Activated naive CD8-positive, alpha-beta T cell treated with anti-CD3 and anti-CD28 coated beads, Interleukin-2, amount 50 U/mL, for 16 hours (primary cell): Measurements from ENCODE around the gene INVS.
"Not testable (repeated sequence)": the region's sequence is repeated elsewhere in the genome, so short reads cannot be mapped to it uniquely, and the experiment has no call there.

Experiments
- DNase-seq: peaks from one replicate; pipeline ENCODE4 v3.0.0-alpha.2; 2020; ENCODE audit warnings: low read depth, low spot score

The INVS gene

GRCh38 chr9:100083448-100084127 is 15.5 kb upstream of the INVS start:
- DNase-seq: no peak

GRCh38 chr9:100084128-100084453 is 15.0 kb upstream of the INVS start:
- no peak for DNase-seq

GRCh38 chr9:100084734-100085133 is 14.3 kb upstream of the INVS start:
- DNase-seq: no peak

GRCh38 chr9:100086097-100086635 is 12.9 kb upstream of the INVS start:
- no peak for DNase-seq

GRCh38 chr9:100087218-100087617 is 11.8 kb upstream of the INVS start:
- DNase-seq: no peak

GRCh38 chr9:100088202-100088601 is 10.8 kb upstream of the INVS start:
- no peak for DNase-seq

GRCh38 chr9:100090880-100091279 is 8.2 kb upstream of the INVS start:
- no peak for DNase-seq

- no peak for DNase-seq
Measured at GRCh38 chr9:100091650-100092049, 7.4 kb upstream of the INVS start.

GRCh38 chr9:100092066-100092465 is 7.0 kb upstream of the INVS start:
- DNase-seq: no peak

GRCh38 chr9:100094411-100094810 is 4.6 kb upstream of the INVS start:
- not testable (repeated sequence) for DNase-seq

- DNase-seq: no peak
Measured at GRCh38 chr9:100096378-100096916, 2.6 kb upstream of the INVS start.

- DNase-seq: no peak
Measured at GRCh38 chr9:100098046-100098886, 777 bp upstream of the INVS start.

- no peak for DNase-seq
Measured at GRCh38 chr9:100099722-100100042, 639 bp downstream of the INVS start.

GRCh38 chr9:100100146-100100667 is 1.2 kb downstream of the INVS start:
- DNase-seq: no peak

- DNase-seq: no peak
Measured at GRCh38 chr9:100101608-100102007, 2.6 kb downstream of the INVS start.

- DNase-seq: no peak
Measured at GRCh38 chr9:100104314-100104713, 5.3 kb downstream of the INVS start.

GRCh38 chr9:100105861-100106260 is 6.8 kb downstream of the INVS start:
- no peak for DNase-seq

GRCh38 chr9:100106616-100107015 is 7.6 kb downstream of the INVS start:
- DNase-seq: no peak

- no peak for DNase-seq
Measured at GRCh38 chr9:100108559-100108958, 9.5 kb downstream of the INVS start.

- no peak for DNase-seq
Measured at GRCh38 chr9:100111235-100111634, 12.2 kb downstream of the INVS start.

GRCh38 chr9:100112677-100113336 is 13.8 kb downstream of the INVS start:
- no peak for DNase-seq

- no peak for DNase-seq
Measured at GRCh38 chr9:100117316-100117715, 18.3 kb downstream of the INVS start.
